ENCODE measurements around the gene SEPTIN10.

SEPTIN10 gene

GRCh38 chr2:109532728-109533076 is 81.1 kb downstream of the SEPTIN10 start:
- Histone ChIP-seq H3K36me3 (ENCODE audit: control insufficient read depth in 5 of 5, insufficient read depth in 5 of 5, low read length in 5 of 5) (no peaks in the 10 kb centered on the region), H3K4me1 (ENCODE audit: control insufficient read depth in 5 of 5, insufficient read depth in 5 of 5, low read length in 5 of 5) (peaks cover 0 to 8% (median 5%) of the 10 kb centered on the region in 5 donors), H3K27ac (ENCODE audit: low read depth, low read length) (no peak overlapping the region), H3K9ac (ENCODE audit: low read length in 5 of 5) (no peak overlapping the region), H3K9me3 (ENCODE audit: control insufficient read depth in 5 of 5, low read length in 5 of 5) (no peaks in the 10 kb centered on the region), H3K27me3 (ENCODE audit: control insufficient read depth in 5 of 5, insufficient read depth in 4 of 5, low read length in 5 of 5) (peaks cover 6 to 17% (median 15%) of the 10 kb centered on the region in 5 donors), H3K4me3 (ENCODE audit: low read depth in 1 of 5, low read length in 5 of 5) (no peak overlapping the region)

- Histone ChIP-seq H3K9me3 (ENCODE audit: control insufficient read depth in 5 of 5, low read length in 5 of 5) (no peaks in the 10 kb centered on the region), H3K27ac (ENCODE audit: low read depth, low read length) (no peak overlapping the region), H3K9ac (ENCODE audit: low read length in 5 of 5) (no peak overlapping the region)
These were observed 81.7 kb downstream of the SEPTIN10 start for GRCh38 chr2:109531896-109532727.

GRCh38 chr2:109531221-109531620 is 82.5 kb downstream of the SEPTIN10 start:
- no peaks in the 10 kb centered on the region for H3K9me3 ChIP-seq (ENCODE audit: control insufficient read depth in 5 of 5, low read length in 5 of 5)
- H3K27ac ChIP-seq (ENCODE audit: low read depth, low read length), result no peak overlapping the region
- H3K4me3 ChIP-seq (ENCODE audit: low read depth in 1 of 5, low read length in 5 of 5), result no peak overlapping the region
- peaks cover 0 to 8% (median 5%) of the 10 kb centered on the region in 5 donors for H3K4me1 ChIP-seq (ENCODE audit: control insufficient read depth in 5 of 5, insufficient read depth in 5 of 5, low read length in 5 of 5)
- no peak overlapping the region for H3K9ac ChIP-seq (ENCODE audit: low read length in 5 of 5)
- no peaks in the 10 kb centered on the region for H3K36me3 ChIP-seq (ENCODE audit: control insufficient read depth in 5 of 5, insufficient read depth in 5 of 5, low read length in 5 of 5)
- peaks cover 6 to 19% (median 17%) of the 10 kb centered on the region in 5 donors for H3K27me3 ChIP-seq (ENCODE audit: control insufficient read depth in 5 of 5, insufficient read depth in 4 of 5, low read length in 5 of 5)

More at GRCh38 chr2:109531896-109532727, 81.7 kb downstream of the SEPTIN10 start:
- peaks cover 6 to 17% (median 17%) of the 10 kb centered on the region in 5 donors for H3K27me3 ChIP-seq (ENCODE audit: control insufficient read depth in 5 of 5, insufficient read depth in 4 of 5, low read length in 5 of 5)
- no peak overlapping the region for H3K4me3 ChIP-seq (ENCODE audit: low read depth in 1 of 5, low read length in 5 of 5)
- H3K4me1 ChIP-seq (ENCODE audit: control insufficient read depth in 5 of 5, insufficient read depth in 5 of 5, low read length in 5 of 5), result peaks cover 0 to 8% (median 5%) of the 10 kb centered on the region in 5 donors
- no peaks in the 10 kb centered on the region for H3K36me3 ChIP-seq (ENCODE audit: control insufficient read depth in 5 of 5, insufficient read depth in 5 of 5, low read length in 5 of 5)

GRCh38 chr2:109530712-109531111 is 83.1 kb downstream of the SEPTIN10 start:
- no peaks in the 10 kb centered on the region for H3K9me3 ChIP-seq (ENCODE audit: control insufficient read depth in 5 of 5, low read length in 5 of 5)
- no peak overlapping the region for H3K27ac ChIP-seq (ENCODE audit: low read depth, low read length)
- H3K4me3 ChIP-seq (ENCODE audit: low read depth in 1 of 5, low read length in 5 of 5), result no peak overlapping the region
- H3K4me1 ChIP-seq (ENCODE audit: control insufficient read depth in 5 of 5, insufficient read depth in 5 of 5, low read length in 5 of 5), result peaks cover 0 to 8% (median 5%) of the 10 kb centered on the region in 5 donors
- no peak overlapping the region for H3K9ac ChIP-seq (ENCODE audit: low read length in 5 of 5)
- peaks cover 6 to 19% (median 17%) of the 10 kb centered on the region in 5 donors for H3K27me3 ChIP-seq (ENCODE audit: control insufficient read depth in 5 of 5, insufficient read depth in 4 of 5, low read length in 5 of 5)
- H3K36me3 ChIP-seq (ENCODE audit: control insufficient read depth in 5 of 5, insufficient read depth in 5 of 5, low read length in 5 of 5), result no peaks in the 10 kb centered on the region

GRCh38 chr2:109529532-109530449 is 84.0 kb downstream of the SEPTIN10 start:
- no peak overlapping the region for H3K4me3 ChIP-seq (ENCODE audit: low read depth in 1 of 5, low read length in 5 of 5)
- H3K27me3 ChIP-seq (ENCODE audit: control insufficient read depth in 5 of 5, insufficient read depth in 4 of 5, low read length in 5 of 5), result peaks cover 6 to 13% (median 9%) of the 10 kb centered on the region in 5 donors
- H3K36me3 ChIP-seq (ENCODE audit: control insufficient read depth in 5 of 5, insufficient read depth in 5 of 5, low read length in 5 of 5), result no peaks in the 10 kb centered on the region
- H3K9ac ChIP-seq (ENCODE audit: low read length in 5 of 5), result no peak overlapping the region
- no peak overlapping the region for H3K27ac ChIP-seq (ENCODE audit: low read depth, low read length)
- H3K9me3 ChIP-seq (ENCODE audit: control insufficient read depth in 5 of 5, low read length in 5 of 5), result no peaks in the 10 kb centered on the region
- peaks cover 0 to 8% (median 5%) of the 10 kb centered on the region in 5 donors for H3K4me1 ChIP-seq (ENCODE audit: control insufficient read depth in 5 of 5, insufficient read depth in 5 of 5, low read length in 5 of 5)

- Histone ChIP-seq H3K9ac (ENCODE audit: low read length in 5 of 5) (no peak overlapping the region), H3K9me3 (ENCODE audit: control insufficient read depth in 5 of 5, low read length in 5 of 5) (no peaks in the 10 kb centered on the region), H3K27me3 (ENCODE audit: control insufficient read depth in 5 of 5, insufficient read depth in 4 of 5, low read length in 5 of 5) (peaks cover 3 to 13% (median 6%) of the 10 kb centered on the region in 5 donors), H3K27ac (ENCODE audit: low read depth, low read length) (no peak overlapping the region), H3K36me3 (ENCODE audit: control insufficient read depth in 5 of 5, insufficient read depth in 5 of 5, low read length in 5 of 5) (no peaks in the 10 kb centered on the region), H3K4me1 (ENCODE audit: control insufficient read depth in 5 of 5, insufficient read depth in 5 of 5, low read length in 5 of 5) (peaks cover 0 to 8% (median 5%) of the 10 kb centered on the region in 5 donors), H3K4me3 (ENCODE audit: low read depth in 1 of 5, low read length in 5 of 5) (no peak overlapping the region)
These were observed 84.8 kb downstream of the SEPTIN10 start for GRCh38 chr2:109528811-109529501.

- H3K4me1 ChIP-seq (ENCODE audit: control insufficient read depth in 5 of 5, insufficient read depth in 5 of 5, low read length in 5 of 5), result peaks cover 0 to 8% (median 5%) of the 10 kb centered on the region in 5 donors
- H3K9ac ChIP-seq (ENCODE audit: low read length in 5 of 5), result no peak overlapping the region
- H3K27me3 ChIP-seq (ENCODE audit: control insufficient read depth in 5 of 5, insufficient read depth in 4 of 5, low read length in 5 of 5), result peaks cover 0 to 11% (median 5%) of the 10 kb centered on the region in 5 donors
- no peaks in the 10 kb centered on the region for H3K9me3 ChIP-seq (ENCODE audit: control insufficient read depth in 5 of 5, low read length in 5 of 5)
- no peak overlapping the region for H3K4me3 ChIP-seq (ENCODE audit: low read depth in 1 of 5, low read length in 5 of 5)
- H3K27ac ChIP-seq (ENCODE audit: low read depth, low read length), result no peak overlapping the region
- H3K36me3 ChIP-seq (ENCODE audit: control insufficient read depth in 5 of 5, insufficient read depth in 5 of 5, low read length in 5 of 5), result no peaks in the 10 kb centered on the region
These were observed 85.7 kb downstream of the SEPTIN10 start for GRCh38 chr2:109527846-109528705.

- no peak overlapping the region for H3K27ac ChIP-seq (ENCODE audit: low read depth, low read length)
- no peak overlapping the region for H3K4me3 ChIP-seq (ENCODE audit: low read depth in 1 of 5, low read length in 5 of 5)
- peaks cover 0 to 8% (median 5%) of the 10 kb centered on the region in 5 donors for H3K4me1 ChIP-seq (ENCODE audit: control insufficient read depth in 5 of 5, insufficient read depth in 5 of 5, low read length in 5 of 5)
- H3K27me3 ChIP-seq (ENCODE audit: control insufficient read depth in 5 of 5, insufficient read depth in 4 of 5, low read length in 5 of 5), result peaks cover 0 to 8% (median 3%) of the 10 kb centered on the region in 5 donors
- H3K36me3 ChIP-seq (ENCODE audit: control insufficient read depth in 5 of 5, insufficient read depth in 5 of 5, low read length in 5 of 5), result no peaks in the 10 kb centered on the region
- H3K9ac ChIP-seq (ENCODE audit: low read length in 5 of 5), result no peak overlapping the region
- no peaks in the 10 kb centered on the region for H3K9me3 ChIP-seq (ENCODE audit: control insufficient read depth in 5 of 5, low read length in 5 of 5)
These were observed 86.7 kb downstream of the SEPTIN10 start for GRCh38 chr2:109527079-109527478.

- H3K27ac ChIP-seq (ENCODE audit: low read depth, low read length), result no peak overlapping the region
- no peaks in the 10 kb centered on the region for H3K9me3 ChIP-seq (ENCODE audit: control insufficient read depth in 5 of 5, low read length in 5 of 5)
- H3K27me3 ChIP-seq (ENCODE audit: control insufficient read depth in 5 of 5, insufficient read depth in 4 of 5, low read length in 5 of 5), result peaks cover 0 to 8% (median 3%) of the 10 kb centered on the region in 5 donors
- H3K4me3 ChIP-seq (ENCODE audit: low read depth in 1 of 5, low read length in 5 of 5), result no peak overlapping the region
- peaks cover 0 to 9% (median 6%) of the 10 kb centered on the region in 5 donors for H3K4me1 ChIP-seq (ENCODE audit: control insufficient read depth in 5 of 5, insufficient read depth in 5 of 5, low read length in 5 of 5)
- no peaks in the 10 kb centered on the region for H3K36me3 ChIP-seq (ENCODE audit: control insufficient read depth in 5 of 5, insufficient read depth in 5 of 5, low read length in 5 of 5)
- H3K9ac ChIP-seq (ENCODE audit: low read length in 5 of 5), result no peak overlapping the region
These were observed 87.3 kb downstream of the SEPTIN10 start for GRCh38 chr2:109526442-109526970.
